Stomach (tissue), 4 donors: Measurements from ENCODE around the gene SKIC2.
"Not testable (repeated sequence)": the region's sequence is repeated elsewhere in the genome, so short reads cannot be mapped to it uniquely, and the experiment has no call there.

Experiments used
- POLR2AphosphoS5 ChIP-seq, 3 donors: sonication (generic); formaldehyde crosslinking; IDR thresholded peaks; one replicate each; pipeline ENCODE4 v1.6.1; 2016; ENCODE audit warnings: antibody characterized with exemption in 3 of 3
- TF ChIP-seq, protein P1 (sequence below), 7 experiments: fragments of 450-650 bp in 4 of 7; fragments of 200-600 bp in 3 of 7; sonication (generic) in 3 of 7; IDR thresholded peaks; one replicate each; pipeline ENCODE4 v1.5.1; 2016 to 2019; ENCODE audit warnings: antibody characterized with exemption in 7 of 7, control low read depth in 2 of 7, mild to moderate bottlenecking in 1 of 7

DNA sequence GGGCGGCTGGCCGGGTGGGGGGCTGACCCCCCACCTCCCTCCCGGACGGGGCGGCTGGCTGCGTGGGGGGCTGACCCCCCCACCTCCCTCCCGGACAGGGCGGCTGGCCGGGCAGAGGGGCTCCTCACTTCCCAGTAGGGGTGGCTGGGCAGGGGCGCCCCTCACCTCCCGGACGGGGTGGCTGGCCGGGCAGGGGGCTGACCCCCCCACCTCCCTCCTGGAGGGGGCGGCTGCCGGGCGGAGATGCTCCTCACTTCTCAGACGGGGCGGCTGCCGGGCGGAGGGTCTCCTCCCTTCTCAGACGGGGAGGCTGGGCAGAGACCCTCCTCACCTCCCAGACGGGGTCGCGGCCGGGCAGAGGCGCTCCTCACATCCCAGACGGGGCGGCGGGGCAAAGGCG lies 17.1 kb downstream of the SKIC2 start:
- TF ChIP-seq, protein P1, sequence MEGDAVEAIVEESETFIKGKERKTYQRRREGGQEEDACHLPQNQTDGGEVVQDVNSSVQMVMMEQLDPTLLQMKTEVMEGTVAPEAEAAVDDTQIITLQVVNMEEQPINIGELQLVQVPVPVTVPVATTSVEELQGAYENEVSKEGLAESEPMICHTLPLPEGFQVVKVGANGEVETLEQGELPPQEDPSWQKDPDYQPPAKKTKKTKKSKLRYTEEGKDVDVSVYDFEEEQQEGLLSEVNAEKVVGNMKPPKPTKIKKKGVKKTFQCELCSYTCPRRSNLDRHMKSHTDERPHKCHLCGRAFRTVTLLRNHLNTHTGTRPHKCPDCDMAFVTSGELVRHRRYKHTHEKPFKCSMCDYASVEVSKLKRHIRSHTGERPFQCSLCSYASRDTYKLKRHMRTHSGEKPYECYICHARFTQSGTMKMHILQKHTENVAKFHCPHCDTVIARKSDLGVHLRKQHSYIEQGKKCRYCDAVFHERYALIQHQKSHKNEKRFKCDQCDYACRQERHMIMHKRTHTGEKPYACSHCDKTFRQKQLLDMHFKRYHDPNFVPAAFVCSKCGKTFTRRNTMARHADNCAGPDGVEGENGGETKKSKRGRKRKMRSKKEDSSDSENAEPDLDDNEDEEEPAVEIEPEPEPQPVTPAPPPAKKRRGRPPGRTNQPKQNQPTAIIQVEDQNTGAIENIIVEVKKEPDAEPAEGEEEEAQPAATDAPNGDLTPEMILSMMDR (IDR thresholded peaks at IDR 0.05), result not testable (repeated sequence)
- TF ChIP-seq POLR2AphosphoS5 (IDR thresholded peaks at IDR 0.05), result not testable (repeated sequence)
